ENCODE data around the gene SLC25A23. TPM values are rescaled to one million over a fixed set of nuclear protein-coding genes. Genes with fewer than 3 reads are reported as not detected.

The SLC25A23 gene
- total and polyA plus RNA-seq, 2 experiments from 2014 or later = 56.6 to 59.0 TPM

GRCh38 chr19:6481541-6482342 is 22.1 kb upstream of the SLC25A23 start, which contains the start of gene DENND1C:
DENND1C (minus strand) TSS chr19:6481787; CDS start chr19:6481695, 92 bp downstream.
- Histone ChIP-seq H3K9me2 (replicated peaks; ENCODE audit: insufficient read depth) (no peaks in the 10 kb centered on the region), H4K20me1 (ENCODE audit: insufficient read depth, poor library complexity, severe bottlenecking) (no peaks in the 10 kb centered on the region), H3K36me3 (replicated peaks; ENCODE audit: insufficient read depth, low read depth) (no peaks in the 10 kb centered on the region), H3K4me3 (no peak within 1 kb of the TSS), H3K4me1 (ENCODE audit: insufficient read depth) (no peaks in the 10 kb centered on the region), H2AFZ (no peak within 1 kb of the TSS), H3K4me2 (no peak within 1 kb of the TSS), H3K9me3 (ENCODE audit: low read depth) (no peaks in the 10 kb centered on the region), H3K27me3 (no peaks in the 10 kb centered on the region), H3K27ac (no peak within 1 kb of the TSS), H3K79me2 (no peaks in the 10 kb centered on the region)
- DNase-seq (ENCODE audit: low spot score) = peak; percentile 45
- no peak for TF ChIP-seq EZH2phosphoT487 (IDR thresholded peaks at IDR 0.05; ENCODE audit: low read depth, severe bottlenecking, unreplicated experiment)
- TF ChIP-seq CTCF (IDR thresholded peaks at IDR 0.05; ENCODE audit: poor library complexity) = peak; percentile 42
- 62% methylated on average over 24 of the region's 24 CpGs for whole genome bisulfite sequencing (ENCODE audit: low lambda C conversion rate, missing lambda C conversion rate)

- H3K9me3 ChIP-seq (ENCODE audit: low read depth) = no peaks in the 10 kb centered on the region
- no peaks in the 10 kb centered on the region for H3K27me3 ChIP-seq
- no peak overlapping the region for H3K4me2 ChIP-seq
- H2AFZ ChIP-seq = no peak overlapping the region
- no peaks in the 10 kb centered on the region for H3K9me2 ChIP-seq (replicated peaks; ENCODE audit: insufficient read depth)
- H3K27ac ChIP-seq = no peak overlapping the region
- H3K4me3 ChIP-seq = no peak overlapping the region
- H3K79me2 ChIP-seq = no peaks in the 10 kb centered on the region
- no peaks in the 10 kb centered on the region for H3K4me1 ChIP-seq (ENCODE audit: insufficient read depth)
- WGBS (ENCODE audit: low lambda C conversion rate, missing lambda C conversion rate) = 85% methylated on average over 10 of the region's 10 CpGs
- no peak for TF ChIP-seq EZH2 (IDR thresholded peaks at IDR 0.05; ENCODE audit: borderline replicate concordance)
- no peak for TF ChIP-seq CTCF (IDR thresholded peaks at IDR 0.05; ENCODE audit: poor library complexity)
- TF ChIP-seq EZH2phosphoT487 (IDR thresholded peaks at IDR 0.05; ENCODE audit: low read depth, severe bottlenecking, unreplicated experiment) = no peak
- H4K20me1 ChIP-seq (ENCODE audit: insufficient read depth, poor library complexity, severe bottlenecking) = no peaks in the 10 kb centered on the region
- DNase-seq (ENCODE audit: low spot score) = no peak
- no peaks in the 10 kb centered on the region for H3K36me3 ChIP-seq (replicated peaks; ENCODE audit: insufficient read depth, low read depth)
Measured at GRCh38 chr19:6480848-6481415, 21.3 kb upstream of the SLC25A23 start.

- 77% methylated on average over 6 of the region's 7 CpGs for WGBS (ENCODE audit: low lambda C conversion rate, missing lambda C conversion rate)
- H3K4me2 ChIP-seq = no peak overlapping the region
- no peaks in the 10 kb centered on the region for H3K36me3 ChIP-seq (replicated peaks; ENCODE audit: insufficient read depth, low read depth)
- H3K27me3 ChIP-seq = no peaks in the 10 kb centered on the region
- H2AFZ ChIP-seq = no peak overlapping the region
- H3K4me3 ChIP-seq = no peak overlapping the region
- peaks cover 7% of the 10 kb centered on the region for H3K4me1 ChIP-seq (ENCODE audit: insufficient read depth)
- no peak overlapping the region for H3K27ac ChIP-seq
- H3K79me2 ChIP-seq = no peaks in the 10 kb centered on the region
- H4K20me1 ChIP-seq (ENCODE audit: insufficient read depth, poor library complexity, severe bottlenecking) = no peaks in the 10 kb centered on the region
- H3K9me2 ChIP-seq (replicated peaks; ENCODE audit: insufficient read depth) = no peaks in the 10 kb centered on the region
- TF ChIP-seq EZH2 (IDR thresholded peaks at IDR 0.05; ENCODE audit: borderline replicate concordance) (no peak), EZH2phosphoT487 (IDR thresholded peaks at IDR 0.05; ENCODE audit: low read depth, severe bottlenecking, unreplicated experiment) (no peak), CTCF (IDR thresholded peaks at IDR 0.05; ENCODE audit: poor library complexity) (no peak)
- no peak for DNase-seq (ENCODE audit: low spot score)
- no peaks in the 10 kb centered on the region for H3K9me3 ChIP-seq (ENCODE audit: low read depth)
Measured at GRCh38 chr19:6479836-6480398, 20.3 kb upstream of the SLC25A23 start.
